OCI-LY1 (cell line): ENCODE results near the gene FBN1.

Source experiments
- H2AFZ ChIP-seq: fragments of 200-600 bp; sonication (generic), shearing (Covaris generic); 2 replicates; pipeline ENCODE4 v1.6.0; 2014; ENCODE audit warnings: antibody characterized with exemption, mild to moderate bottlenecking, low read length
- H3F3A ChIP-seq: fragments of 200-600 bp; sonication (generic), shearing (Covaris generic); 2 replicates; pipeline ENCODE4 v1.6.0; 2014; ENCODE audit warnings: mild to moderate bottlenecking, antibody characterized with exemption, low read length, moderate library complexity; ENCODE audit not compliant: insufficient read depth
- H3K27ac ChIP-seq: fragments of 200-600 bp; sonication (generic); 2 replicates; pipeline ENCODE4 v1.5.1; 2014; ENCODE audit warnings: low read length, mixed run types, mild to moderate bottlenecking, low read depth; ENCODE audit not compliant: poor library complexity, severe bottlenecking
- H3K27me3 ChIP-seq: fragments of 200-600 bp; sonication (generic); 2 replicates; pipeline ENCODE4 v1.6.0; 2014; ENCODE audit warnings: antibody characterized with exemption, mild to moderate bottlenecking, low read length, moderate library complexity; ENCODE audit not compliant: insufficient read depth
- H3K36me3 ChIP-seq: fragments of 200-600 bp; sonication (generic); 2 replicates; pipeline ENCODE4 v1.6.1; 2014; ENCODE audit warnings: mild to moderate bottlenecking, antibody characterized with exemption, low read length, moderate library complexity, mixed read lengths; ENCODE audit not compliant: insufficient read depth
- H3K4me1 ChIP-seq: fragments of 200-600 bp; sonication (generic); 2 replicates; pipeline ENCODE4 v1.5.1; 2014; ENCODE audit warnings: mild to moderate bottlenecking, low read length, moderate library complexity; ENCODE audit not compliant: insufficient read depth, severe bottlenecking
- H3K4me2 ChIP-seq: fragments of 200-600 bp; sonication (generic), shearing (Covaris generic); 2 replicates; pipeline ENCODE4 v1.6.1; 2014; ENCODE audit warnings: low read length
- H3K4me3 ChIP-seq: fragments of 200-600 bp; sonication (generic); 2 replicates; pipeline ENCODE4 v1.5.1; 2014; ENCODE audit warnings: low read length, low read depth, mild to moderate bottlenecking, mixed read lengths; ENCODE audit not compliant: poor library complexity, severe bottlenecking
- H3K79me2 ChIP-seq: fragments of 200-600 bp; shearing (Covaris generic); 2 replicates; pipeline ENCODE4 v1.6.1; 2016; ENCODE audit warnings: mixed run types, low read length, mixed read lengths; ENCODE audit not compliant: insufficient read depth
- H3K9ac ChIP-seq: fragments of 200-600 bp; sonication (generic), shearing (Covaris generic); 2 replicates; pipeline ENCODE4 v1.6.1; 2014; ENCODE audit warnings: mild to moderate bottlenecking, low read length, mixed read lengths
- H3K9me2 ChIP-seq: fragments of 200-600 bp; sonication (generic), shearing (Covaris generic); 2 replicates; pipeline ENCODE4 v1.6.1; 2014; ENCODE audit warnings: low read depth, mild to moderate bottlenecking, low read length, mixed read lengths
- H3K9me3 ChIP-seq: fragments of 200-600 bp; shearing (Covaris generic); 2 replicates; pipeline ENCODE4 v1.6.1; 2014; ENCODE audit warnings: low read length, mixed read lengths
- H4K20me1 ChIP-seq: fragments of 200-600 bp; sonication (generic), shearing (Covaris generic); 2 replicates; pipeline ENCODE4 v1.6.0; 2016; ENCODE audit warnings: mild to moderate bottlenecking, low read length; ENCODE audit not compliant: insufficient read depth
- CTCF ChIP-seq: fragments of 200-600 bp; sonication (generic), shearing (Covaris generic); IDR thresholded peaks from 2 replicates; pipeline ENCODE4 v1.5.1; 2017; ENCODE audit warnings: mild to moderate bottlenecking, antibody characterized with exemption, low read length, moderate library complexity, mixed read lengths
- EZH2 ChIP-seq: fragments of 200-600 bp; sonication (generic), shearing (Covaris generic); IDR thresholded peaks from 2 replicates; pipeline ENCODE4 v1.8.0; 2017; ENCODE audit warnings: borderline replicate concordance, mixed run types, mild to moderate bottlenecking, antibody characterized with exemption, low read length, moderate library complexity, mixed read lengths

The FBN1 gene

GRCh38 chr15:48644827-48645557 is 517 bp downstream of the FBN1 start:
- TF ChIP-seq CTCF (no peak), EZH2 (no peak)

GRCh38 chr15:48644467-48644826 is 1.1 kb downstream of the FBN1 start:
- no peak overlapping the region for H3K4me3 ChIP-seq
- H4K20me1 ChIP-seq = no peaks in the 10 kb centered on the region
- H3K4me1 ChIP-seq = no peaks in the 10 kb centered on the region
- no peak overlapping the region for H3K4me2 ChIP-seq
- no peaks in the 10 kb centered on the region for H3F3A ChIP-seq
- no peaks in the 10 kb centered on the region for H3K27me3 ChIP-seq
- no peaks in the 10 kb centered on the region for H3K9me3 ChIP-seq
- H3K36me3 ChIP-seq = no peaks in the 10 kb centered on the region
- H3K27ac ChIP-seq = no peak overlapping the region
- TF ChIP-seq CTCF = no peak
- no peak for TF ChIP-seq EZH2
- no peaks in the 10 kb centered on the region for H3K9me2 ChIP-seq
- H2AFZ ChIP-seq = no peak overlapping the region
- H3K9ac ChIP-seq = no peak overlapping the region
- H3K79me2 ChIP-seq = no peaks in the 10 kb centered on the region

More at GRCh38 chr15:48644827-48645557, 517 bp downstream of the FBN1 start:
- Histone ChIP-seq H3K4me3 (no peak overlapping the region), H3K79me2 (no peaks in the 10 kb centered on the region), H3K27me3 (no peaks in the 10 kb centered on the region), H3K4me1 (no peaks in the 10 kb centered on the region), H2AFZ (no peak overlapping the region), H3K36me3 (no peaks in the 10 kb centered on the region), H3K9me3 (no peaks in the 10 kb centered on the region), H4K20me1 (no peaks in the 10 kb centered on the region), H3K9me2 (no peaks in the 10 kb centered on the region), H3K27ac (no peak overlapping the region), H3K4me2 (no peak overlapping the region), H3K9ac (no peak overlapping the region), H3F3A (no peaks in the 10 kb centered on the region)

- no peak overlapping the region for H3K9ac ChIP-seq
- H3K4me2 ChIP-seq = no peak overlapping the region
- H2AFZ ChIP-seq = no peak overlapping the region
- H3K36me3 ChIP-seq = no peaks in the 10 kb centered on the region
- no peaks in the 10 kb centered on the region for H3K27me3 ChIP-seq
- no peak overlapping the region for H3K4me3 ChIP-seq
- no peaks in the 10 kb centered on the region for H3K9me2 ChIP-seq
- H4K20me1 ChIP-seq = no peaks in the 10 kb centered on the region
- H3K79me2 ChIP-seq = no peaks in the 10 kb centered on the region
- H3K9me3 ChIP-seq = no peaks in the 10 kb centered on the region
- TF ChIP-seq CTCF (no peak), EZH2 (no peak)
- H3K4me1 ChIP-seq = no peaks in the 10 kb centered on the region
- H3K27ac ChIP-seq = no peak overlapping the region
- no peaks in the 10 kb centered on the region for H3F3A ChIP-seq
Measured at GRCh38 chr15:48643776-48644466, 1.6 kb downstream of the FBN1 start.
